Astrocyte (in vitro differentiated cells and primary cell): ENCODE measurements around the gene MRPS6.

Experiments
- EZH2 ChIP-seq: IDR thresholded peaks from 2 replicates; pipeline ENCODE4 v1.6.1; 2012; ENCODE audit warnings: mild to moderate bottlenecking, low read length, inconsistent platforms; ENCODE audit not compliant: insufficient read depth
- TF ChIP-seq, protein P1 (sequence below): IDR thresholded peaks from 2 replicates; pipeline ENCODE4 v1.5.1; 2011; ENCODE audit warnings: low read depth, mild to moderate bottlenecking, inconsistent platforms, low read length, moderate library complexity; ENCODE audit not compliant: insufficient read depth

DNA sequence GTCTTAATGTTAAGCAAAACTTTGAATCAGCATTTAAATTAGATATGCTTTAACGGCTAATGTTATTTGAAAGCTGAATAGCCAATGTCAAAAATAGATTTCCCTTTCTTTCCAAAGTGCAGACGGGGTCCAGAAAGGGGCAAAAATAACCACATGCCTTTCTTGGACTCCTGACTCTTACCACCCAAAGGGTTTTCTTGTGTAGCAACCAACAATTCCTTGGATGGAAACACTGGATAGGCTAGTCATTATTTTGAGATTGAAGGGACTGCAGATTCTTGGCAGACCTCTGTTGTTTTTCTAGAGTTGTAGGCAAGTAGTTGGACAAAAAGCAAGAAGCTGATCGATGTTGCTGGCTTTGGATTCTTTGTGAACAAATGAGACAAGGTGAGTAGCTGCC, 107.0 kb downstream of the MRPS6 start:
- TF ChIP-seq, protein P1, sequence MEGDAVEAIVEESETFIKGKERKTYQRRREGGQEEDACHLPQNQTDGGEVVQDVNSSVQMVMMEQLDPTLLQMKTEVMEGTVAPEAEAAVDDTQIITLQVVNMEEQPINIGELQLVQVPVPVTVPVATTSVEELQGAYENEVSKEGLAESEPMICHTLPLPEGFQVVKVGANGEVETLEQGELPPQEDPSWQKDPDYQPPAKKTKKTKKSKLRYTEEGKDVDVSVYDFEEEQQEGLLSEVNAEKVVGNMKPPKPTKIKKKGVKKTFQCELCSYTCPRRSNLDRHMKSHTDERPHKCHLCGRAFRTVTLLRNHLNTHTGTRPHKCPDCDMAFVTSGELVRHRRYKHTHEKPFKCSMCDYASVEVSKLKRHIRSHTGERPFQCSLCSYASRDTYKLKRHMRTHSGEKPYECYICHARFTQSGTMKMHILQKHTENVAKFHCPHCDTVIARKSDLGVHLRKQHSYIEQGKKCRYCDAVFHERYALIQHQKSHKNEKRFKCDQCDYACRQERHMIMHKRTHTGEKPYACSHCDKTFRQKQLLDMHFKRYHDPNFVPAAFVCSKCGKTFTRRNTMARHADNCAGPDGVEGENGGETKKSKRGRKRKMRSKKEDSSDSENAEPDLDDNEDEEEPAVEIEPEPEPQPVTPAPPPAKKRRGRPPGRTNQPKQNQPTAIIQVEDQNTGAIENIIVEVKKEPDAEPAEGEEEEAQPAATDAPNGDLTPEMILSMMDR = no peak
- TF ChIP-seq EZH2 = no peak
